D721Med (cell line): ENCODE measurements around the gene PLN.

Source experiments
- DNase-seq: peaks from one replicate; pipeline ENCODE4 v3.0.0; 2011; ENCODE audit warnings: low spot score; ENCODE audit not compliant: insufficient read length
- FAIRE-seq: peaks from 2 replicates; lab custom pipeline; 2011; peaks lifted over from hg19 to GRCh38; lab: Jason Lieb, UNC
- TF ChIP-seq, protein P1 (sequence below): IDR thresholded peaks from 2 replicates; pipeline ENCODE4 v1.5.1; 2012; ENCODE audit warnings: mild to moderate bottlenecking, control low read depth; ENCODE audit not compliant: insufficient read depth; ENCODE audit errors: missing control alignments

Gene PLN

DNA sequence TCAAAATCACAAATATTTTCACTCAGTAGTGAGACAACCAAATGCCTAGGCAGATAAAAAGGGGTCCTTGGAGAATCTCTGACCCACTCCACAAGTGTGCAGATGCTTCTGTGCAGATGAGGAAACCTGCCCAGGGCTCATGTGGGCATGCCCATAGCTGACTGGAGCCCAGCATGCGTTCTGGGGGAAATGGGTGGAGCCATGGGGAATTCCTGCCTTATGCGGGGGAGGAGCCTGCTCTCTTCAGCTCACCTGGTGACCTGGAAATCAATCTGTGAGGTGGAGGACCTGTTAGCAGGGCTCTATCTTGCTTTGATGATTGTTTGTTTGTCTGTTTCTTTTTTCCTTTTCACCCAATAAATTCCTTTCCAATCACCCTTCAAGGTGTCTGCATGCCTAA is 23.4 kb upstream of the PLN start:
- TF ChIP-seq, protein P1, sequence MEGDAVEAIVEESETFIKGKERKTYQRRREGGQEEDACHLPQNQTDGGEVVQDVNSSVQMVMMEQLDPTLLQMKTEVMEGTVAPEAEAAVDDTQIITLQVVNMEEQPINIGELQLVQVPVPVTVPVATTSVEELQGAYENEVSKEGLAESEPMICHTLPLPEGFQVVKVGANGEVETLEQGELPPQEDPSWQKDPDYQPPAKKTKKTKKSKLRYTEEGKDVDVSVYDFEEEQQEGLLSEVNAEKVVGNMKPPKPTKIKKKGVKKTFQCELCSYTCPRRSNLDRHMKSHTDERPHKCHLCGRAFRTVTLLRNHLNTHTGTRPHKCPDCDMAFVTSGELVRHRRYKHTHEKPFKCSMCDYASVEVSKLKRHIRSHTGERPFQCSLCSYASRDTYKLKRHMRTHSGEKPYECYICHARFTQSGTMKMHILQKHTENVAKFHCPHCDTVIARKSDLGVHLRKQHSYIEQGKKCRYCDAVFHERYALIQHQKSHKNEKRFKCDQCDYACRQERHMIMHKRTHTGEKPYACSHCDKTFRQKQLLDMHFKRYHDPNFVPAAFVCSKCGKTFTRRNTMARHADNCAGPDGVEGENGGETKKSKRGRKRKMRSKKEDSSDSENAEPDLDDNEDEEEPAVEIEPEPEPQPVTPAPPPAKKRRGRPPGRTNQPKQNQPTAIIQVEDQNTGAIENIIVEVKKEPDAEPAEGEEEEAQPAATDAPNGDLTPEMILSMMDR: no peak
- FAIRE-seq (no peak), DNase-seq (no peak)

- DNase-seq (no peak), FAIRE-seq (peak; percentile 6)
- TF ChIP-seq, protein P1: no peak
Measured at GRCh38 chr6:118525913-118526780, 21.9 kb upstream of the PLN start.

- TF ChIP-seq, protein P1: no peak
- DNase-seq (no peak), FAIRE-seq (no peak)
Measured at GRCh38 chr6:118528129-118528528, 20.0 kb upstream of the PLN start.

- no peak for DNase-seq
- TF ChIP-seq, protein P1: no peak
- no peak for FAIRE-seq
Measured at GRCh38 chr6:118529756-118530155, 18.3 kb upstream of the PLN start.

DNA sequence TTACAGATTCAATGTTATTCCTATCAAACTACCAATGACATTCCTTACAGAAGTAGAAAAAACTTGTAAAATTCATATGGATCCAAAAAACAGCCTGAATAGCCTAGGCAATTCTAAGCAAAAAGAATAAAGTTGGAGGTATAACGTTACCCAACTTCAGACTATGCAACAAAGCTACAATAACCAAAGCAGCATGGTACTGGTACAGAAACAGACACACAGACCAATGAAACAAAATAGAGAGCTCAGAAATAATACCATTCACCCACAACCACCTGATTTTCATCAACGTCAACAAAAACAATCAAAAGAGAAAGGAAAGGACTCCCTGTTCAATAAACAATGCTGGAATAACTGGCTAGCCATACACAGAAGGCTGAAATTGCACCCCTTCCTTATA is 17.2 kb upstream of the PLN start:
- FAIRE-seq (no peak), DNase-seq (no peak)
- TF ChIP-seq, protein P1: no peak

GRCh38 chr6:118535176-118535844 is 12.8 kb upstream of the PLN start:
- TF ChIP-seq, protein P1: no peak
- no peak for FAIRE-seq
- DNase-seq: no peak
